Stimulated activated CD8-positive, alpha-beta memory T cell treated with anti-CD3 and anti-CD28 coated beads, Interleukin-7, amount 100 ng/mL, for 4 hours (primary cell): ENCODE measurements around the gene HIGD1B.

ENCODE experiments used
- DNase-seq, 2 donors: peaks; one replicate each; pipeline ENCODE4 v3.0.0-alpha.2; 2020; ENCODE audit warnings: low read depth in 2 of 2

The HIGD1B gene

GRCh38 chr17:44878627-44879221 lies 31.0 kb downstream of the HIGD1B start:
- DNase-seq = no peak

GRCh38 chr17:44879376-44879775 lies 31.7 kb downstream of the HIGD1B start:
- DNase-seq = no peak

- DNase-seq = no peak
These were observed 32.4 kb downstream of the HIGD1B start for GRCh38 chr17:44880062-44880461.

- DNase-seq = no peak
These were observed 33.5 kb downstream of the HIGD1B start for GRCh38 chr17:44881145-44881544.

- no peak for DNase-seq
These were observed 37.3 kb downstream of the HIGD1B start for GRCh38 chr17:44884941-44885340.

- DNase-seq = no peak
These were observed 39.3 kb downstream of the HIGD1B start for GRCh38 chr17:44887016-44887415.

- no peak for DNase-seq
These were observed 40.6 kb downstream of the HIGD1B start for GRCh38 chr17:44887971-44888954.

GRCh38 chr17:44889003-44889402 lies 41.3 kb downstream of the HIGD1B start:
- DNase-seq = no peak

GRCh38 chr17:44892250-44892649 lies 44.6 kb downstream of the HIGD1B start:
- DNase-seq = no peak

- DNase-seq = no peak
These were observed 47.0 kb downstream of the HIGD1B start for GRCh38 chr17:44894642-44895041.

- no peak for DNase-seq
These were observed 51.0 kb downstream of the HIGD1B start for GRCh38 chr17:44898768-44899073.

- DNase-seq = peak; percentile 85 to 86
These were observed 51.5 kb downstream of the HIGD1B start, which contains the start of gene EFTUD2 for GRCh38 chr17:44899074-44899782. Gene EFTUD2, minus strand, starts transcription at chr17:44899445. Its CDS starts 4,924 bp downstream, at chr17:44894521.
